GM20000 (cell line): Measurements from ENCODE around the gene CRHR1.

Experiments
- DNase-seq: peaks from one replicate; pipeline ENCODE4 v3.0.0; 2012; ENCODE audit warnings: low spot score
- TF ChIP-seq, protein P1 (sequence below): IDR thresholded peaks from 2 replicates; pipeline ENCODE4 v1.5.1; 2012; ENCODE audit warnings: mild to moderate bottlenecking, control low read depth; ENCODE audit errors: extremely low read depth, missing control alignments

CRHR1 gene

DNA sequence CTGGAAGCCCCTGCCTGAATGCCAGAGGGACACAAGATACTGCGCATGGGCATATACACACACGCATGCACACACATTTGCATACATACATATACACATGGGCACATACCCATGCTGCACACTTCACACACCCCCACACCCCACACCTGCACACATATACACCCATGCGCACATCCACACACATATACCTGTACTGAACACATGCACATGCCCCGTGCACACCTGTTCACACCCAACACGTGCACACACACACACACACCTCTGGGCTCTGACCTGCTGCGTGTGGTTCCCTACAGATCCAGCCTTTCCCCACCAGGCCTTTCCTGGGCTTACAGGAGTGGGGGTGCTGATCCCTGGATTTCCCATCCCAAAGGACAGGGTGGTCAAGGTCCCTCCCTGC, 66.9 kb downstream of the CRHR1 start:
- DNase-seq: no peak
- TF ChIP-seq, protein P1, sequence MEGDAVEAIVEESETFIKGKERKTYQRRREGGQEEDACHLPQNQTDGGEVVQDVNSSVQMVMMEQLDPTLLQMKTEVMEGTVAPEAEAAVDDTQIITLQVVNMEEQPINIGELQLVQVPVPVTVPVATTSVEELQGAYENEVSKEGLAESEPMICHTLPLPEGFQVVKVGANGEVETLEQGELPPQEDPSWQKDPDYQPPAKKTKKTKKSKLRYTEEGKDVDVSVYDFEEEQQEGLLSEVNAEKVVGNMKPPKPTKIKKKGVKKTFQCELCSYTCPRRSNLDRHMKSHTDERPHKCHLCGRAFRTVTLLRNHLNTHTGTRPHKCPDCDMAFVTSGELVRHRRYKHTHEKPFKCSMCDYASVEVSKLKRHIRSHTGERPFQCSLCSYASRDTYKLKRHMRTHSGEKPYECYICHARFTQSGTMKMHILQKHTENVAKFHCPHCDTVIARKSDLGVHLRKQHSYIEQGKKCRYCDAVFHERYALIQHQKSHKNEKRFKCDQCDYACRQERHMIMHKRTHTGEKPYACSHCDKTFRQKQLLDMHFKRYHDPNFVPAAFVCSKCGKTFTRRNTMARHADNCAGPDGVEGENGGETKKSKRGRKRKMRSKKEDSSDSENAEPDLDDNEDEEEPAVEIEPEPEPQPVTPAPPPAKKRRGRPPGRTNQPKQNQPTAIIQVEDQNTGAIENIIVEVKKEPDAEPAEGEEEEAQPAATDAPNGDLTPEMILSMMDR: no peak

DNA sequence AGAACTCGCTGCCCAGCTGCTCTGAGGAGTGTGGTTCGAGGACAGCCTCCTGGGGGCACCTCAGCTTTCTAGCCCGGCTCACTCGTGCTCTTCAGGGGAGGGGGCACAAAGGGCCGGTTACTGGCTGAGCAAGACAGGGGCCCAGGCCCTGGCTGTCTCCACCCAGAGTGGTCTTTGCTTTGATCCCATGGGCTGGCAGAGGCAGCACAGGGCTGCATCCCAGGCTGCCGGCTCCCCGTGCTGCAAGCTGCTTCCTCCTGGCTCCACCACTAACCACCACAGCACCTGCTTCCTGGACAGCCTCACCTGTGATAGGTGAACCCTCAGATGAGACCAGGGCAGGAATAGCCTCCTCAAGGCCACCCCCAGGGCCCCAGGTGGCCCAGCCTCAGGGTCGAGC, 67.3 kb downstream of the CRHR1 start:
- no peak for DNase-seq
- TF ChIP-seq, protein P1: no peak

DNA sequence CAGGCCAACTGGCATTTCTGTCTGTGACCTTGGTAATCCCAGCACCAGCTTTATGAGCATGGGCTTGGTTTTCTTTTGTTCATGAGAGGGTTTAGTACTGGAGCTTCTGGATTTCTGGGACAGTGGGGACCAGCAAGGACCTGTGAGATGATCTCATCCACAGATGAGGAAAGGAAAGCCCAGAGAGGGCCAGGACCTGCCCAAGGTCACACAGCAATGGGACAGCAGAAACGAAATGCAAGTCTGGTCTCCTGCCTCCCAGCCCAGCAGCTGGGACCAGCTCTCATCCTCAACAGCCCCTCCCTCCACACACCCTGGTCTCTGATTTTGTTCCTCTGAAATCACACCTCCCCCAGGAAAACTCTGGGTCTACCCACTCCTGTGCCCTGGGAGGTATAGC, 67.8 kb downstream of the CRHR1 start:
- TF ChIP-seq, protein P1: no peak
- no peak for DNase-seq

DNA sequence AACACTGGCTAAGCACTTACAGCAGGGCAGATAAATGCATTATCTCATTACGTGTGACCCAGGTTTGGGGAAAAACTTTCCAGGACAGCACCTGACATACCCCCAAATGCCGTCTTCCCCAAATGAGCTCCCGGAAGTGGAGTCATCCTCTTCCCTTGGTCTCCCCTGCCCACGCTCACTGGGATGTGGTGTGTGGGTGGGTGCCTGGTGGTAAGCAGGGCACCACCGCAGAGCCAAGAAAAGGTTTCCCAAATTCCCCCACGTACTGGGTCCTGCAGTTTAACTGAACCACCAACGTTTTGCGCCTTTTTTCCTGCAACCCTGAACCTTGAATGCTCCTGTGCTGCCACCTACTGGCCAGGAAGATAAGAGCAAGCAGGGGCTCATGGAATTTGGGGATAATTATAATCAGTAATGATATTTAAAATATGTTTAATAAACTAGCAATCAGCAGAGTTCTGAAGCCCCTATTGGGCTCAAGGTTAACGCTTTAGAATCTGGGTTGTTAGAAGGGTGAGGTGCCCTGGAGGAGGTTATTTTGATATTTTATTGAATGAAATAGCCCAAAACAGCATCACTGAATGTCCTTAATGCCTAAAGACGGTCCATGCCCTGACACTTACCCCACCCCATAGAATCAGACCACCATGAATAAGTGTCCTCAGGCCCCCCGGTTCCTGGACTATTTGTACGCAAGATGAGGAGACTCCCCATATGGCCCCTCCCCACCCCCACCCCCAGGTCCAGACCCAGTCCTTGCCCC, 68.6 kb downstream of the CRHR1 start:
- TF ChIP-seq, protein P1: peak; percentile 95
- DNase-seq: peak; percentile 73

DNA sequence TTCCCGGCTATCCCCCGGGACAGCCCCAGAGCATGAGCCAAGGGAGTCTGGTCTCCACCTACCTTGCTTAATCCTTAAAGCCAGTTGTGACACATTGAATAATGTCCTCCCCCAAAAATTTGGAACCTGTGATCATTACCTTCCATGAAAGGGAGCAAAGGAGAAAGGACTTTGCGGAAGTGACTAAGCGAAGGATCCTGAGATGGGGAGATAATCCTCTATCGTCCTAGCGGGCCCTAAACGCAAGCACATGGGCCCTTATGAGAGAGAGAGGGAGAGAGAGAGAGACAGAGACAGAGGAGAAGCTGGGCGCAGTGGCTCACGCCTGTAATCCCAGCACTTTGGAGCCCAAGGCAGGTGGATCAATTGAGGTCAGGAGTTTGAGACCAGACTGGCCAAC, 70.1 kb downstream of the CRHR1 start:
- TF ChIP-seq, protein P1: no peak
- no peak for DNase-seq

DNA sequence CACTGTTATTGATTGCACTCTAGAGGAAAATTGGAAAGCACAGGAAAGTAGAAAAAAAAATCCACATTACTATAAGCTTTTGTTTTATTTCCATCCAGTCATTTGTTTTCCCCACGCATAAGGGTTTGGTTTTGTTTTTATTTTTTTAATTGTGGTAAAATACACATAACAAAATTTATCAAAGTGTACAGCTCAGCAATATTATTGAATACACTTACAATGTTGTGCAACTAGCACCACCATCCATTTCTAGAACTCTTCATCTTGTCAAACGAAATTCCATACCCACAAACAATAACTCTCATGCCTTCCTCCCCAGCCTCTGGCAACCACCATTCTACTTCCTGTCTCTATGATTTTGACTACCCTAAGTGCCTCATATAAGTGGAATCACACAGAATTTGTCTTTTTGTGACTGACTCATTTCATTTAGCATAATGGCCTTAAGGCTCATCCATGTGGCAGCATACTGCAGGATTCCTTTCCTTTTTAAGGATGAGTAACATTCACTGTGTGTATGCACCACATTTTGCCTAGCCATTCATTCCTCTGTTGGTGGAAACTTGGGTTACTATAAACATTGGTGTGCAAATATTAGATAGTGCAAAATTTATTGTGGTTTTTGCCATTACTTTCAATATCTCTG, 71.7 kb downstream of the CRHR1 start:
- DNase-seq: no peak
- TF ChIP-seq, protein P1: no peak

DNA sequence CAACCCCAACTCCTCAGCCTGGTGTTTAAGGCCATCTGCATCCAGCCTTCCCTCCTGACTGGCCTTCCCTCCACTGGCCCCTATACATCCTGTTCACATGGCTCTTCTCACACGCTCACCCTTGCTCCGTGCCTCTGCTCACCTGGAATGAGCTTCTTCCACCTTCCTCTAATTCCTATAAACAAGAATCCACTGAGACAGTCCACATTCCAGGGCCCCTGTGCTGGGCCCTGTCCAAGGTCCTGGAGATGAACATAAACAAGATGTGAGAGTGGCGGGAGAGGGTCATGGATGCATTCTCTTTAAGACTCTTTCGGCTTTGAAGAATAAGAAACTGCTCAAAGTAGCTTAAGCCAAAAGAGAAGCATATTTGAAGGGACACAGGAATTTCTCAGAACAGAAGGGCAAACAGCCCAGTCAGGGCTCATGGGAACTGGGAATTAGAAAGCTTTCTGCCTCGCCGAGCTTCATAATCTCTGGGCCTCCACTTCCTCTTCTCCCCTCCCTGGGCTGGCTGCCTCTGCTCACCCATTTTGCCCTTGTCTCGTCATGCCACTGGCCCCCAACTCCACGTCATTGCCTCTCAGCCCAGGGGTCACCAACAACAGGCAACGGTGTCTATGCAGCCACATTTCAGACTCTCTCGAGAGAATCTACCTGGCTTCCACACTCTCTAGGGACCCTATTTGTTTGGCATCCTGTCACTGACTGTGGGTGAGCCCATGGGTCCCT, 74.0 kb downstream of the CRHR1 start:
- TF ChIP-seq, protein P1: no peak
- DNase-seq: no peak
